GM04503 (cell line): Measurements from ENCODE around the gene FOXO4.
"Not testable (repeated sequence)": the region's sequence is repeated elsewhere in the genome, so short reads cannot be mapped to it uniquely, and the experiment has no call there.

Experiments
- DNase-seq: peaks from one replicate; pipeline ENCODE4 v3.0.0-alpha.2; 2012; ENCODE audit warnings: low read depth

Gene FOXO4

DNA sequence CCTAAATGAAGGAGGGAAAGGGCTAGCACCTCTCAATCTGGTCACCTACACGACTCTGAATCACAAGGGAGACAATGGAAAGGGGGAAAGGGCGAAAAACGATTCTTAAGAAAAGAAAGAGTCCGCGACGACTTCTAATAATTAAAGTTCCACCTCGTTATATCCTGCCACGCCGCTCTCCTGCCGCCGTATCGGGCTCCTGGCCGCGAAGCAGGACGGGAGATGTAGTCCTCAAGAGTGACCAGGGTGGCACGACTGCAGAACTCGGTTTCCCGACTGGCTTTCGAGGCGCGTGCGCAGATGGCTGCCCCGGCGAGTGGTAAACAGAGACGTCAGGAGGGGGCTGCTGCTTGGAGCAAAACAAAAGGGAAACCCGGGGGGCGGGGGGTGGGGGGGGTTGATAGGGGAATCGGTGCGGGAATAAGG is at the start of gene FOXO4:
Gene FOXO4, plus strand, starts transcription at position 297 of the 426 bp plus-strand sequence. CDS start 678 bp downstream, outside the sequence.
- DNase-seq = peak; percentile 20

DNA sequence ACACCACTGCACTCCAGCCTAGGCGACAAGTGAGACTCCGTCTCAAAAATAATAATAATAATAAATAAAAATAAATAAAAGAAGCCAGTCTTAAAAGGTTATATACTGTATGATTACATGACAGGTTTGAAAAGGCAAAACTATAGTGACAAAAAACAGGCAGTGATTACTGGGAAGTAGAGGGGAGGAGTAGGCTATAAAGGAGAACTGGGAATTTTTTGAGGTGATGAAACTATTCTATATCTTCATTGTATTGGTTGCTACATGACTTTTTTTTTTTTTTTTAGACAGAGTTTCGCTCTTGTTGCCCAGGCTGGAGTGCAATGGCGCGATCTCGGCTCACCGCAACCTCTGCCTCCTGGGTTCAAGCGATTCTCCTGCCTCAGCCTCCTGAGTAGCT is 47.8 kb upstream of the FOXO4 start:
- DNase-seq = not testable (repeated sequence)

DNA sequence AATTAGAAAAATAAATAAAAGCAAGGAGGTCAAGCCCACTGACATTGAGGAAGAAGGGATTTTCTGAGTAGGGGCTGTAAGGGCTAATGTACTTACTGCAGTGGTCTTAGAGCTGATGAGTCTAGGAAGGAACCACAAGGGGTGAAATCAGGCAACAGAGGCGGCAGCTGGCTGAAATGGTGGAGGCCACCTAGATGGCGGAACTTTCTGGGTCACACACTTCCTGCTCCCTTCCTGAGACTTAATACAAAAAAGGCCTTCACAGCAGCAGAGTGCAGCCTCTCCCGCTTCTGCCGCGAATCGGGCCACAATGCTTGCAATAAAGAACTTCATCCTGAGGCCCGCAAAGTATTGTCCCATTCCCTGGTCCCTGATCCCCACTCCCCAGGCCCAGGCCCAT is 42.9 kb upstream of the FOXO4 start:
- DNase-seq = no peak

GRCh38 chrX:71053217-71053621 is 42.4 kb upstream of the FOXO4 start:
- no peak for DNase-seq

- DNase-seq = peak; percentile 8
Observed at GRCh38 chrX:71056867-71057266, 38.8 kb upstream of the FOXO4 start.

DNA sequence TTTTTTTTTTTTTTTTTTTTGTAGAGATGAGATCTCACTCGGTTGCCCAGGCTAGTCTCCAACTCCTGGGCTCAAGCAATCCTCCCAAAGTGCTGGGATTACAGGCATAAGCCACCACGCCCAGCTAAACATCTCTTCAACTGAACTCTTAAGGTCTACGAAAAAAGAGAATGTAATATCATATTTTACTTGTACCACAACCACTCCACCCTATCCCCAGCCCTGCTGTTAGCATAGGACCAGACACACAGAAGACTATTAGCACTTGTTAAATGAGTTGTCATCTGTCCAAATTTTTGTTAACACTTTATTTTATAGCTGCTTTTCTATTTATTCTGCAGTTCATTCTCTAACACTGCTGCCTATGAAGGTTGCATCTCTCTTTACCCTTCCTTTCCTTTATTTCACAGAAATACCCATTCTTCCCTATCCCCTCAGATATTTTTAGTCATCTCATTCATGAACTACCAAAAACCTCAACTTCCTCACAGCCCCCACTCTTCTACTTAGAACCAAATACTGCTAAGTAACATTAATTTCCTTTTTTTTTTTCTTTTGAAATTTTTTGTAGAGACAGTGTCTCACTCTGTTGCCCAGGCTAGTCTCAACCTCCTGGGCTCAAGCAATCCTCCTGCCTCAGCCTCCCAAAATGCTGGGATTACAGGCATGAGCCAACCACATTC is 37.7 kb upstream of the FOXO4 start:
- no peak for DNase-seq

DNA sequence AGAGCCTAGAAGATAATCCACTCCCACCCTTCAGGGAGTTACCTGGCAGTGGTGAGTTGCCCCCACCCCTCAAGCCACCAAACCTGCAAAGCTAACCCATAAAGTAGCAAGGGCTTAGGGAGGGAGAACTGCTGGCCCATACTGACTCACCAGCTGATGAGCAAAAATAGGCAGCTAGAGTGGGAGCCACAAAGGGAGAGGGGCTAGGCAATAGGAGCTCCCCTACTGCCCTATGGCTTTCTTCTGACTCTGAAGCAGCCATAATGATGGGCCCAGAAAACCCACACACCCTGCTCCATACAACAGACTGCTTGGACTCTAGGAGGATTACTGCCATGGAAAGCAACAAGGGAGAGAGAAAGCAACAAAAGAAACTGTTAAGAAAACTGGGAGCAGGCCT is 35.5 kb upstream of the FOXO4 start:
- DNase-seq = no peak

- DNase-seq = no peak
Observed at GRCh38 chrX:71067089-71067488, 28.6 kb upstream of the FOXO4 start.

DNA sequence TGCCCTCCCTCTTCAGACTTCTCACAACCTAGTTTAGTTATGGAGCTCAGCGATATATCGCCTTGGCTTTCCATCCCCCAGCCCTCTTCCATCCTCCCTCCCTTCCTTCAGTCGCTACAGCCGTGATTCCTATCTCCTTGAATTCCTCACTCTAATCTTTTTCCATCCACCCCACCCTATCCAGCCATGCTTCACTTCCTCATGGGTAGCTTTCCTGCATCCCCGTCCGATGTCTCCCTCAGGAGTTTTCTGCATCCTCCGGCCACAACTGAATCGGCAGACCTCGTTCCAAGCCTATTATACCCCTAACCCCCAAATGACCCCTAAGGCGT is 28.0 kb upstream of the FOXO4 start:
- no peak for DNase-seq

DNA sequence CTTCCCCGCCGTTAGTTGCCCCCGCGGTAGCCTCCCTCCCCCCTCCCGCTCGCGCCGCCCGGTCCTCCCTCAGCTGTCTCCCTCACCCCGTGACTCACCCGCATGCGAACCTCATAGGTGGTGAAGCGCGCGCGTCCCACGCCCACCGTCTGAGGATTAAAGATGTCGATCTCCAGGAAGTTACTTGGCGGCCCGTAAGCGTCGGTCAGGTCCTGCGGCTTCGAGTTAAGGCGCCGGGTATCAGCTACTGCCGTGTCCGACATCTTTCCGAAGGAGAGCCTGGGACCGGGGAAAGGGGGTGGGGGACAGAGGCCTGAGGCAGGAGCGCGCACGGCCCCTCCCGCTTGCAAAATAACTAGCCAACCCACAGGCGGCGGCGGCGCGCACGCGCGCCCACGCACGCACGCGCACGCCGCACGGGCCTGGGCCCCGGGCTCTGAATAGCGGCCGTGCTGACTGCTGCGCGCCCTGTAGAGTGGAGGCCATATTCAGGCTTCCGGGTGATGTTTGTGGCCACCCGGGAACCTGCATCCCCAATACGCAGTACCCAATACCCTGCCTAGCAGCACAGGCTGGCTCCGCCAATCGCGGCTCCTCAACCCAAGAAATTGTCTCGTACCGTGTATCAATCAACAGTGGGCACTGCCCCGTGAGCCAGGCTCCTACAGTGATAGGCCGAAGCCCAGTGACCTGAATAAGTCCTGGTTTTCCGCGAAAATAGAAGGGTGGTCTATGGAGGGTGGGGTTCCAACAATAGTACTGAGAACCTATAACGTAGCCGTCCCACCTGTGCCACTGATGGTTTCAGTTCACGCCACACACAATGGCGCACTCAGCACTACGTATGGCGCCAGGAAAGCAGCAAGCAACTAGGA is 27.4 kb upstream of the FOXO4 start, which contains the start of gene SNX12:
Gene SNX12, minus strand, starts transcription at position 291 of the 875 bp plus-strand sequence. Its CDS starts 28 bp downstream, at position 263.
- peak; percentile 68 for DNase-seq

GRCh38 chrX:71070531-71070930 is 25.1 kb upstream of the FOXO4 start:
- DNase-seq = no peak

DNA sequence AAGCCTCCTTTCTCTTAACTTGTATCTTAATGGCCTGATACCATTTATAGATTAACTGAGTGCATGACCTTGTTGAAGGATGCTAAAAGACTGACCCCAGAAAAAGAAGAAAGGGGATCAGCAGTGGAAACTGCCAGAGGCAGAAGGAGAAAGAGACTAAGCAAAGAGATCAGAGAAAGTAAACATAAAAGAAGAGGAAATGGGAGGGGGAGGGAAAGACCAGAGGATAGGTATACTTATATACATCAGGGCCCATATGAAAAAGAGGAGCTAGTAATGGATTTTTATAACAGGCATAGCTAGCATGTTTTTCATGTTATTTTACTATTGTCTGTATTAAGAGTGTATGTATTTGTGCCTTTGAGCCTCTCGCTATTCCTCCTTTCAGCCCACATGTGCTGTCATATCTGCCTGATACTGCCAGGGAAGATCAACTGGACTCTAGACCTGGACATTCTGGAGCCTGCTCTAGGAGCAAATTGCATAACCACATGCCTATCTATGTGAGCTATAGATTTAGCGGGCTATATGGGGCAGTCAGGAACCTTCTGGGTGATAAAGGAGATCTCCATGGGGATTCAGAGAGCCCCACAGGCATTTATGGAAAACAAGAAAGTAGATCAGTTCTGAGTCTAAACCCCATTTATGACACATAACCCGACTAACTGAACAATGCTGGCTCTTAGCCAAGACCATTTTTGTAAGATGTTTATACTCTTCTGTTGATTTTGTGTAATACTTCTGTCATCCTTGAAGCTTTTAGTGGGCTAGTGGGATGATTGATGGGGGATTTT is 14.1 kb upstream of the FOXO4 start:
- no peak for DNase-seq

DNA sequence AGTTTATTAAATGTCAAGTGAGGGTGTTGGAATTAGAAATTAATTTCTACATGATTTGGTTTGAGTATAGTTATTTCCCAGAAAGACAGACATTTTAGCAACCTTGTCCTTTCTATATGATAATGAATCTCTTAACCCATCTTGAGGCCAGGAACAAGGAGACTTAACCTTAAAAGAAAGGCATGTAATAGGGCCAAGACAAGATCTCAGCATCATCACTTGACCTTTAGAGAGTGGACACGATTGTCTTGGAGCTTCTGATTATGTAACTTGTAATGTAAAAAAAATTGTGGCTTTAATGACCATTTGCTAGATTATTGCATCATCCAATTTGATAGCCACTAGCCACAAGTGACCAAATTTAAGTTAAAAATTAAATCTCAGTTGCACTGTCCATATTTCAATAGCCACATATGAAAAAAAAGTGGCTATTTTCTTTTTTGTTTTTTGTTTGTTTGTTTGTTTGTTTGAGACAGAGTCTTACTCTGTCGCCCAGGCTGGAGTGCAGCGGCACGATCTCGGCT is 13.5 kb upstream of the FOXO4 start:
- no peak for DNase-seq

- no peak for DNase-seq
Observed at GRCh38 chrX:71082822-71083221, 12.8 kb upstream of the FOXO4 start.

DNA sequence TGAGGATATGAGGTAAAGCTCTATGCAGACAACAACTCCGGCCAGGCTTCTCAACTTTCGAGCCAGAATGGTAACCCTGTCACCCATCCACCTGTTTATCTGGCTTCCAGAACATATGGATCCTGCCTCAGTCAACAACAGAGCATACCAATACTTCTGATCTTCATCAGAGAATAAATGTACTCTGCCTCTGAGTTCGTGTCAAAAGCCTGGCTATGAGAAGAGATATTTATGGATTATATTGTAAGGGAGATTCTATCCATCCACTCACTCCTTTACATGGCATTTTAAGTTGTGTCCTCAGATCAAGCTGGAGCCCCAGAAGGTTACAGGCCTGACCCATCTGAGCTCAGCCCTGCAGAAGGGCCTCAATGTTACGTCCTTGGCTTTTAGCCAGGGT is 9.8 kb upstream of the FOXO4 start:
- no peak for DNase-seq

GRCh38 chrX:71091263-71091662 is 4.4 kb upstream of the FOXO4 start:
- no peak for DNase-seq

GRCh38 chrX:71095033-71095432 is 618 bp upstream of the FOXO4 start:
- DNase-seq = no peak

- DNase-seq = no peak
Observed at GRCh38 chrX:71095981-71096759, 519 bp downstream of the FOXO4 start.

DNA sequence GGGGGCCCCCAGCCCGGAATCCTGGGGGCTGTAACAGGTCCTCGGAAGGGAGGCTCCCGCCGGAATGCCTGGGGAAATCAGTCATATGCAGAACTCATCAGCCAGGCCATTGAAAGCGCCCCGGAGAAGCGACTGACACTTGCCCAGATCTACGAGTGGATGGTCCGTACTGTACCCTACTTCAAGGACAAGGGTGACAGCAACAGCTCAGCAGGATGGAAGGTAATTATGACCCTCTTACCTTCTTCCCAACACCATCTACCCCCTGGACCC is 1.0 kb downstream of the FOXO4 start:
- no peak for DNase-seq

DNA sequence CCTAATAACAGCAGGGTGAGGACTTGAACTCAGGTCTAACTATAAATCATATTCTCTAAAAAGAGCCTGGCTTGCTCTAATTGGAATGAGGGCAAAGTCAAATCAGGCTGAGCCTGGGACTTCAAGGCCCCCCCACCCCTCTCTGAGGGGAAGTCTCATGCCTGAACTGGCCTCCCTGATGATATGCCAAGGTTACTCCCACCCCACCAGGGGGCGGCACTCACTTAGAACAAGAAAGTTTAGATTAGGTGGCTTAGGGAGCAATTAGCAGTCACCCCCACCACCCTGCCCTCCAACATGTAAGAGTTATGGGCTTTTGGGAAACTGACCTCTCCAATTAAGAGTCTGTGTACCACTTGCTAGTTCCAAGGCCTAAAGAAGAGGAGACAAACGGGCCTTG is 2.7 kb downstream of the FOXO4 start:
- DNase-seq = no peak

DNA sequence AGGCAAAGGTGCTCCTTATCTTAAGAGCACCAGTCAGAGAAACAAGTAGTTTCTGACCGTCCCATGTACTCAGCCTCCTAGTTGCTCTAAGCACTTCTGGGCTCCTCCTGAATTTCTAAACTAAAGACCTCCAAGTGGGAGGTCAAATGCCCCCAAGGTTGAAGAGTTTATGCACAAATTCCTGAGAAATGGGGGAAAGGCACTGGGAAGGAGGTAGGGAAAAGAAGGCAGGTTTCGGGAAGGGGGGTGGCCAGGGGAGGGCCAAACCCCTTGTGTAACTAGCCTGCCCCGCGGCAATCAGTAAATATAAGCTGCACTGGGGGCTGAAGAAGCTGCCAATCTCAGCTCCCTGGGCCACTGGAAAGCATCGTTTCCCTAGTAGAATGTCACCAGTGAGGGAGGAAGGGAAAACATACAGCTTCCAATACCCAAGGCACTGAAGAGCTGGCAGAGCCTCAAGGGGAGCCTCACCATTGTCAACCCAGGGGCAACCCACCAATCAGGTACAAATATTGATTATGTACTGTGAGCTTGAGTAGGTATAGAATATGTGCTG is 3.4 kb downstream of the FOXO4 start:
- DNase-seq = no peak
